Measurements from ENCODE around the gene OR2AT4. TPM values are rescaled to one million over a fixed set of nuclear protein-coding genes. Genes with fewer than 3 reads are reported as not detected.

The OR2AT4 gene
- total and polyA plus RNA-seq, 2 of the 4 experiments (the other 2 are of a cell fraction), result not detected

GRCh38 chr11:75069473-75069872 lies 27.2 kb downstream of the OR2AT4 start:
- Histone ChIP-seq H2AFZ (replicated peaks; ENCODE audit: low read length, poor library complexity) (no peak overlapping the region), H3K9me1 (ENCODE audit: insufficient read depth, low read length) (0 out of 2 replicates have a peak, but pooled peaks cover 2% of the 10 kb centered on the region), H3K23ac (ENCODE audit: low read depth, low read length) (no peak overlapping the region), H4K91ac (ENCODE audit: insufficient read depth, low read depth, low read length) (no peak overlapping the region), H2BK15ac (ENCODE audit: low read depth, low read length) (no peak overlapping the region), H2BK5ac (ENCODE audit: low read depth, low read length, poor library complexity, severe bottlenecking) (no peak overlapping the region), H3K56ac (ENCODE audit: extremely low read depth, insufficient read depth, low read length) (no peak overlapping the region), H3K4me2 (ENCODE audit: low read depth, low read length) (no peak overlapping the region), H2AK9ac (replicated peaks; ENCODE audit: low read depth, low read length, poor library complexity) (no peak overlapping the region), H4K8ac (ENCODE audit: low read depth in 2 of 2, low read length in 2 of 2) (no peak overlapping the region), H3K14ac (replicated peaks; ENCODE audit: low read depth, low read length) (no peak overlapping the region), H3K4me3 (ENCODE audit: insufficient read depth, low read depth, low read length) (no peak overlapping the region), H4K20me1 (ENCODE audit: insufficient read depth, low read length) (no peaks in the 10 kb centered on the region), H2BK20ac (ENCODE audit: low read depth, low read length) (no peak overlapping the region), H3K27ac (ENCODE audit: insufficient read depth, low read length) (no peak overlapping the region), H3K4ac (ENCODE audit: low read depth, low read length) (no peak overlapping the region), H3K18ac (ENCODE audit: low read depth, low read length) (no peak overlapping the region), H2BK120ac (ENCODE audit: low read depth, low read length) (no peak overlapping the region), H3K36me3 (ENCODE audit: control insufficient read depth, insufficient read depth, low read length) (no peaks in the 10 kb centered on the region), H3K9me3 (ENCODE audit: control insufficient read depth, insufficient read depth, low read length) (no peaks in the 10 kb centered on the region), H3K27me3 (ENCODE audit: control insufficient read depth, insufficient read depth, low read length) (peaks cover 36% of the 10 kb centered on the region), H2AK5ac (ENCODE audit: low read depth, low read length) (no peak overlapping the region), H3K4me1 (ENCODE audit: control insufficient read depth, insufficient read depth, low read length) (no peaks in the 10 kb centered on the region), H4K5ac (ENCODE audit: low read depth, low read length) (no peak overlapping the region), H3K79me1 (ENCODE audit: low read depth in 1 of 2, low read length in 2 of 2) (no peaks in the 10 kb centered on the region), H3K9ac (ENCODE audit: low read depth, low read length) (no peak overlapping the region)
- POLR2A ChIA-PET (ENCODE audit: unreplicated experiment), result no interaction called here
- CTCF ChIA-PET, result no interaction called here
- intact Hi-C loops (cut with micrococcal nuclease) (no loop called here), in situ Hi-C loops (cut with MboI; ENCODE audit: low sequenced_read_pairs) (no loop called here), dilution Hi-C loops (cut with HindIII; ENCODE audit: low sequenced_read_pairs, unreplicated experiment) (no loop called here)
- DNase-seq (no peak), ATAC-seq (ENCODE audit: low read depth) (no peak)
- WGBS, 2 experiments (ENCODE audit: extremely low coverage in 2 of 2, insufficient read length in 1 of 2), result no CpG with 5 or more reads among the region's 4 CpGs
- TF ChIP-seq CTCF (conservative IDR thresholded peaks at IDR 0.05; ENCODE audit: low read depth, low read length) (no peak), SMC3 (IDR thresholded peaks at IDR 0.05; ENCODE audit: low read depth, low read length) (no peak), RFX5 (IDR thresholded peaks at IDR 0.05; ENCODE audit: low read depth, low read length) (no peak), POLR2A (IDR thresholded peaks at IDR 0.05; ENCODE audit: low read depth, low read length) (no peak), CEBPB (IDR thresholded peaks at IDR 0.05; ENCODE audit: low read depth, low read length) (no peak), CHD1 (IDR thresholded peaks at IDR 0.05; ENCODE audit: low read depth, low read length) (no peak), NFE2L2 (IDR thresholded peaks at IDR 0.05; ENCODE audit: low read depth, low read length) (no peak), RAD21 (IDR thresholded peaks at IDR 0.05; ENCODE audit: low read length) (no peak), BHLHE40 (IDR thresholded peaks at IDR 0.05; ENCODE audit: low read depth, low read length) (no peak), USF2 (IDR thresholded peaks at IDR 0.05; ENCODE audit: low read depth, low read length) (no peak), MAZ (IDR thresholded peaks at IDR 0.05; ENCODE audit: borderline replicate concordance, low read depth, low read length) (no peak), RCOR1 (IDR thresholded peaks at IDR 0.05; ENCODE audit: insufficient replicate concordance, low read length) (no peak)
- BruUV-seq (replicated peaks), result no TSS peak

Data from IMR-90 (cell line).